Parathyroid adenoma (tissue), 2 donors: Measurements from ENCODE around the gene MCM3AP.

ENCODE experiments used
- H2AFZ ChIP-seq: fragments of 300-600 bp; sonication (generic); one replicate; pipeline ENCODE4 v1.7.0; 2017; ENCODE audit warnings: antibody characterized with exemption, mild to moderate bottlenecking
- H3K27ac ChIP-seq: fragments of 300-600 bp; sonication (generic); one replicate; pipeline ENCODE4 v1.7.0; 2017
- H3K27me3 ChIP-seq: fragments of 300-600 bp; sonication (generic); one replicate; pipeline ENCODE4 v1.7.0; 2017; ENCODE audit warnings: low read length; ENCODE audit not compliant: control insufficient read depth, insufficient read depth
- H3K36me3 ChIP-seq: fragments of 300-600 bp; sonication (generic); one replicate; pipeline ENCODE4 v1.7.0; 2017; ENCODE audit warnings: low read length; ENCODE audit not compliant: control insufficient read depth, insufficient read depth
- H3K4me1 ChIP-seq: fragments of 300-600 bp; sonication (generic); one replicate; pipeline ENCODE4 v1.7.0; 2017; ENCODE audit warnings: control low read depth
- H3K4me2 ChIP-seq: fragments of 300-600 bp; sonication (generic); one replicate; pipeline ENCODE4 v1.7.0; 2017; ENCODE audit warnings: low read length
- H3K4me3 ChIP-seq: fragments of 300-600 bp; sonication (generic); one replicate; pipeline ENCODE4 v1.7.0; 2017; ENCODE audit warnings: low read depth, low read length
- H3K79me2 ChIP-seq: fragments of 300-600 bp; sonication (generic); one replicate; pipeline ENCODE4 v1.7.0; 2017; ENCODE audit warnings: control low read depth
- H3K9ac ChIP-seq: fragments of 300-600 bp; sonication (generic); one replicate; pipeline ENCODE4 v1.7.0; 2017; ENCODE audit warnings: mild to moderate bottlenecking
- H3K9me3 ChIP-seq: fragments of 300-600 bp; sonication (generic); one replicate; pipeline ENCODE4 v1.7.0; 2017; ENCODE audit warnings: low read length; ENCODE audit not compliant: control insufficient read depth
- TF ChIP-seq, protein P1 (sequence below): fragments of 300-600 bp; sonication (generic); IDR thresholded peaks from one replicate; pipeline ENCODE4 v1.7.0; 2017; ENCODE audit warnings: antibody characterized with exemption, mild to moderate bottlenecking
- donor health status: primary hyperparathyroidism.

The MCM3AP gene

DNA sequence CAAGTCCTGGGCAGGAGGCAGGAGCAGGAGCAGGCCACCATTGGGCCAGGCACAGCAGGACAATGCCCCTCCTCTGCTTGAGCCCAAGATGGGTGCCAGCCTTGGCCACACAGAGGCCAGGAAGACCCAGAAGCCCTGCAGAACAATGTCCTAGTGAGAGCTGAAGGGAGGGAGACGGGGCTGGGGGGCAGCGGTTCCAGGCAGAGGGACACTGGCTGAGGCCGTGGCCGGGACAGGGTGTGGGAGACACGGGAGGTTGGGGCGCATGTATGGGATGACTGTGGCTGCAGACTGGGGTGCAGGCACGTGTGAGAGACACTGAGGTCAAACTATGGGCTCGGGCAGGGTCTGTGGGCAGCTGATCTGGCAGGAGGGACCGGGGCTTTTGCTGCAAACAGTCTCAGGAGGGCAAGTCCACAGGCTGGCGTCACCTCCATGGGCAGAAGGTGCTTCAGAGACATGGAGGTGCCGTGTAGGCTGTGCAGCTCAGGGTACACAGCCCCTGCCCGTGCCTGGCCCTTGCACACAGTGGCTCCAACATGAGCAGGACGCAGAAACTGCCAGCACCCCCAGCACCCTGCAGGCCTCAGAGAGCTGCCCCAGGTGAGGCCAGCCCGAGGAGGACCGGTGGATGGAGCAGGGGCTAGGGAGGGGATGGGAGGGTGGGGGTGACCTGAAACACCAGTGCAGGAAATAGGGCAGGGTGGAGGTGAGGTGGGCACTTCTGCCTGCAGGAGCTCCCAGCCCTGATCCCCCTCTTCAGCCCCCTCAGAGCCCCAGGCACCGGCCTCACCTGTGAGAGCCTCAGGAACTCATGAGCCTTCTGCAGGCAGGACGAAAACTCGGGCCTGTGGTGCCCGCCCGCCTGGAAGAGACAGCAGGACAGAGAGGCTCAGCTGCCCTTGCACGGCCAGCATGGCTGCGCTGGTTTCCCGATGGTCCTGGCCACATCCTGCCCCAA lies 76.4 kb downstream of the MCM3AP start:
- no peak overlapping the region for H3K4me3 ChIP-seq

DNA sequence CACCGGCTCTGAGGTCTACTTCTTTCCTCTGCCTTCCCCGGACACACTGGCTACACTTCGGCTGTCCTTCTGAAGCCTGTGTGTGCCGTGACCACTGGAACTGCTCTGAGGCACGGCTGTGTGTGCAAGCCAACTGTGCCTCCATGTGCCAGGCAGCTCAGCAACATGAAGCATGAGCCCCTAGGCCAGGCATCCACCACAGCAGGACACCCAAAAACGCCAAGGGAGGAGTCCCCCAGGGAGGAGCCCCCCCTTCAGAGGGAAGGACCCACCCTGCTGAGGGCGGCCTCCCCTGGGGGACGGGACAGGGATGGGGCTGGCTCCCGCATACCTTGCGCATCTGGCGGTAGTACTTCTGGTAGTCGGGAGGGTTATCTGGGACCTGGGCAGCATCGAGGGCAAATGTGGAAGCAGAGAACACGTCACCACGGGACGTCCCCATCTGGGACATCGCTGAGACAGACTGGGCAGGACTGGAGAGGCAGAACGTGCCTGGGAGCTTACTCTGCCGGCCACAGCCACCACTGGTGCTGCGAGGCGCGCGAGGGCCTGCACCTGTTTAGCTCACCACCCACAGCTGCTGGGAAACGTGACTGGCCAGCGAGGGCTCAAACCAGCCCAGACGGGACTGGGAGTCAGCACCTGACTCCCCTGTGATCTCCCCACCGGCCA lies 77.4 kb downstream of the MCM3AP start:
- Histone ChIP-seq H3K4me3 (no peak overlapping the region), H3K4me2 (no peak overlapping the region), H3K36me3 (no peaks in the 10 kb centered on the region), H3K9ac (no peak overlapping the region), H3K4me1 (no peaks in the 10 kb centered on the region), H3K9me3 (no peaks in the 10 kb centered on the region), H2AFZ (no peak overlapping the region), H3K27me3 (no peaks in the 10 kb centered on the region), H3K27ac (no peak overlapping the region), H3K79me2 (no peaks in the 10 kb centered on the region)
- TF ChIP-seq, protein P1, sequence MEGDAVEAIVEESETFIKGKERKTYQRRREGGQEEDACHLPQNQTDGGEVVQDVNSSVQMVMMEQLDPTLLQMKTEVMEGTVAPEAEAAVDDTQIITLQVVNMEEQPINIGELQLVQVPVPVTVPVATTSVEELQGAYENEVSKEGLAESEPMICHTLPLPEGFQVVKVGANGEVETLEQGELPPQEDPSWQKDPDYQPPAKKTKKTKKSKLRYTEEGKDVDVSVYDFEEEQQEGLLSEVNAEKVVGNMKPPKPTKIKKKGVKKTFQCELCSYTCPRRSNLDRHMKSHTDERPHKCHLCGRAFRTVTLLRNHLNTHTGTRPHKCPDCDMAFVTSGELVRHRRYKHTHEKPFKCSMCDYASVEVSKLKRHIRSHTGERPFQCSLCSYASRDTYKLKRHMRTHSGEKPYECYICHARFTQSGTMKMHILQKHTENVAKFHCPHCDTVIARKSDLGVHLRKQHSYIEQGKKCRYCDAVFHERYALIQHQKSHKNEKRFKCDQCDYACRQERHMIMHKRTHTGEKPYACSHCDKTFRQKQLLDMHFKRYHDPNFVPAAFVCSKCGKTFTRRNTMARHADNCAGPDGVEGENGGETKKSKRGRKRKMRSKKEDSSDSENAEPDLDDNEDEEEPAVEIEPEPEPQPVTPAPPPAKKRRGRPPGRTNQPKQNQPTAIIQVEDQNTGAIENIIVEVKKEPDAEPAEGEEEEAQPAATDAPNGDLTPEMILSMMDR: no peak

More for the DNA sequence above, 76.4 kb downstream of the MCM3AP start:
- Histone ChIP-seq H3K27me3 (no peaks in the 10 kb centered on the region), H3K4me1 (no peaks in the 10 kb centered on the region), H3K79me2 (no peaks in the 10 kb centered on the region), H3K9ac (no peak overlapping the region), H3K4me2 (no peak overlapping the region), H3K27ac (no peak overlapping the region), H3K9me3 (no peaks in the 10 kb centered on the region), H3K36me3 (no peaks in the 10 kb centered on the region), H2AFZ (no peak overlapping the region)
- TF ChIP-seq, protein P1: no peak

DNA sequence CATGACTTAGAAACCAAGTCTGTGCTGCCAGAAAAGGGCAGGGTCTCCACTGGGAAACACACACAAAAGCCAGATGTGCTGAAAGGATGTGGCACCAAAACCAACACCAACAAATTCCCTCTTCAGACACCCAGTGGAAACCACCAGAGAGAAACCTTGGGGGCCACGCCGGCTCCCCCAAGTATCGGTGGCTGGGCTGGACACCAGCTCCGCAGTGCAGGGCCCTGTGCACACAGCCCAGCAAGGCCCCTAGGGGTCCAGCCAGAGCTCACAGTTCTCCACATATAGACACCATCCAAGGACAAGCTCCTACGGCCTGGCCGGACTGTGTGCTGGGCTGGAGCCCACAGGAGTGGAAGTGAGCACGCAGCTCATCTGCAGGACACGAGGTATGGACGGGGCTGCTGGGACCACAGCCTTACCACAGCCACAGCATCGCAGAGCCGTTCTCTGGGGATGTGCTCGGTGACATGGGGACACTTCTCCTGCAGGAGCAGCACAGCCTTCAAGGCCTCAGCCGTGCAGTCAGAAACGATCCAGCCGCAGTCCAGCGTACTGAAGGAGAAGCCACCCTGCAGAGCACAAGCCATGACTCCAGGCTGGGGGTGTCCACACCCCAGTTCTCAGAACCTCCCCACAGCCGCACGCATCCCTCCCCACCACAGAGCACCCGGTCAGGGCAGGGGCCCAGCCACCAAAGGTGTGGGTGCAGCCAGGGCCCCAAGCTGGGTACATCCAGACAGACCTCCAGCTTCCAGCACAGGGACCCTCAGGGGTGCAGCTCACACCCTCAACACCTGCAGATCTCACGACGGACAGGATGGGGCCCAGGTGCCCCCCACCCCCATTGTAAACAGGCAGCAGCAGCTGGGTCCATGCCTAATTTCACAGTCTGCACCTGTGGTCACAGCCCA lies 78.1 kb downstream of the MCM3AP start:
- Histone ChIP-seq H3K9me3 (no peaks in the 10 kb centered on the region), H3K36me3 (no peaks in the 10 kb centered on the region), H3K27ac (no peak overlapping the region), H3K4me3 (no peak overlapping the region), H3K4me2 (no peak overlapping the region), H3K9ac (no peak overlapping the region), H2AFZ (no peak overlapping the region), H3K79me2 (no peaks in the 10 kb centered on the region), H3K4me1 (no peaks in the 10 kb centered on the region), H3K27me3 (no peaks in the 10 kb centered on the region)
- TF ChIP-seq, protein P1: no peak

DNA sequence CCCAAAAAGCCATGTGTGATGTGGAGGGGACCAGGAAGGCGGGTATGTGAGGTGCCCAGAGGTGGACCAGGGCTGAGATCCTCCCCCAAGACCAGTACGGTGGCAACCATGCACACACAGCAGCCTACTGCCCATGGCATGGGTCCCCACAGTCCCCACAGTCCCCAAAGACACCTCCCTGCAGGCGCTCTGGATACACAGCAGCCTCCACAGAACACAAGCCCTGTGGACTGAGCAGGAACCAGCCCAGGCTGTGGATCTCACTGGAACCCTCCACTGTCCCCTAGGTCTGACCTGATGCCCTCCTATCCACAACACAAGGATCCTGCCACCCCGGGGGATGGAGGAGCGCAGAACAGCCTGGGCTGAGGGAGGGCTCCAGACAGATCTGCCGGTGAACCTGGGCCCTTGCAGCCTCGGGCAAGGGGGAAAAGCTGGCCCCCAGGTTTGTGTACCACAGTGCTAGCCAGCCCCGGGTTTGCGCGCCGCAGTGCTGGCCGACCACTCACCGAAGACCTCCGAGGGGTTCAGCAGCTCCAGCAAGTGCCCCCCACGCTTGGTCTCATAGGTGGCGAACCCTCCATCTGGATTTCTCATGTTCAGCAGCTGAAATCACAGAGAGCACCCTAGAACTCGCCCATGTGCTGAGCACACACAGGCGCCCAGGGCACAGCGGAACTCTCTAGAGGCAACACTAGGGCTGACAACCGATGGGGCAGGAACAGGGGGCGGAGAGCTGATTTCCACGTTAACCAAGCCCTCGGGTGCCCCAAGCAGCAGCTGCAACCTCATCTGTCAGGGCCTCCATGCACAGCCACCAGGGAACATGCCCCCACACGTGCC lies 79.0 kb downstream of the MCM3AP start:
- Histone ChIP-seq H3K27ac (no peak overlapping the region), H3K4me1 (no peaks in the 10 kb centered on the region), H3K79me2 (no peaks in the 10 kb centered on the region), H3K4me2 (no peak overlapping the region), H3K4me3 (no peak overlapping the region), H3K9me3 (no peaks in the 10 kb centered on the region), H2AFZ (no peak overlapping the region), H3K27me3 (no peaks in the 10 kb centered on the region), H3K36me3 (no peaks in the 10 kb centered on the region), H3K9ac (no peak overlapping the region)
- TF ChIP-seq, protein P1: no peak
